Mesenteric fat pad (tissue), 1 donor: ENCODE data around the gene RBMX. TPM values are rescaled to one million over a fixed set of nuclear protein-coding genes. Genes with fewer than 3 reads are reported as not detected.

Experiments used
- DNase-seq: peaks from one replicate; pipeline ENCODE4 v3.0.0-alpha.2; 2020; ENCODE audit warnings: low spot score
- total RNA-seq: library from RNA; stranded (reverse); fragmentation: NEBNext Ultra II Directional; extraction: Animal tissue kit (Norgen Biotek cat#: 25700); gene quantifications from one replicate; pipeline ENCODE4 v1.2.1, GENCODE V29; 2021
- donor health status: DM: yes; HTN: yes; CAD: no.

The RBMX gene
- total RNA-seq, 1 donor from 2014 or later: 105 TPM

DNA sequence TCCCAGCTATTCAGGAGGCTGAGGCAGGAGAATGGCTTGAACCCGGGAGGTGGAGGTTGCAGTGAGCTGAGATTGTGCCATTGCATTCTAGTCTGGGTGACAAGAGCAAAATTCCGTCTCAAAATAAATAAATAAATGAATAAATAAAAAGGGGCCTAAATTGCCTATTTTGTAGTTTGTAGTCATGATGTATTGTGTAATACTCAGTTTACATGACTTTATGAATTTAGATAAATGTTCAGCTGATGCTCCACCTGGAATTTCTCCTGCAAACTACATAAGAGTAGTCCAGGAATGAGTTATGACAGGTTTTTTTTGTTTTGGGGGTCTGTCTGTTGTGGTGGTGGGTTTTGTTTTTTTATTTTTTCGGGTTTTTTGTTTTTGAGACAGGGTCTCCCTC lies 31.1 kb downstream of the RBMX start:
- DNase-seq: no peak

DNA sequence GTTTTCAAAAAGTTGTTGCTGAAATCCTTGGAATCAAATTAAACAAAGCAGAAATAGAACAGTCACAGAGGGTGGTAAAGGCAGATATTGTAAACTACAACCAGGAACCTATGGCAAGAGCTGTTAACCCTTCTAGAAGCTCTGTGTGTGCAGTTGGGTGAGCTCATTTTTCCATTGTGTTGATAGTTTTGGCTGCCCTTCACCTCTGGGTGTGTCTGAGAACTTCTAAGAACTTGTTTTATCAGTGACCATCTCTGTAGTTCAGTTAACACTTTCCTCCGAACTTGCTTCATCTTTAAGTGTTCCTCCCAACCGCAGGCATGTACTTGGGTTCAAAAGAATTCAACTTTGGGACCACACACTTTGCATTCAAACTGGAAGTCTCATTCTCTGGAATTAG lies 32.7 kb downstream of the RBMX start:
- no peak for DNase-seq

DNA sequence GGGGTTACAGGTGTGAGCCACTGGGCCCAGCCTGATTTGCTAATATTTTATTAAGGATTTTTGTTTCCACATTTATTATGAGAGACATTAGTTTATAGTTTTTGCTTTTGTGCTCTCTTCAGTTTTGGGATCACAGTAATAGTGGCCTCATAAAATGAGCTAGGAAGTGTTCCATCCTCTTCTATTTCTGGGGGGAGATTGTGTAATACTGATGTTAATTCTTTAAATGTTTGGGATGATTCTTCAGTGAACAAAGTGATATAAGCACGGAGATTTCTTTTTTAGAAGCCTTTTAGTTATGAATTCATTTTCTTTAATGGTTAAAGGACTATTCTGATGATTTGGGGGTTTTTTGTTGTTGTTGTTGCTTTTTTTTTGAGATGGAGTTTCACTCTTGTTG lies 41.3 kb downstream of the RBMX start:
- no peak for DNase-seq

- DNase-seq: no peak
Measured at GRCh38 chrX:136835761-136836160, 44.8 kb downstream of the RBMX start.

DNA sequence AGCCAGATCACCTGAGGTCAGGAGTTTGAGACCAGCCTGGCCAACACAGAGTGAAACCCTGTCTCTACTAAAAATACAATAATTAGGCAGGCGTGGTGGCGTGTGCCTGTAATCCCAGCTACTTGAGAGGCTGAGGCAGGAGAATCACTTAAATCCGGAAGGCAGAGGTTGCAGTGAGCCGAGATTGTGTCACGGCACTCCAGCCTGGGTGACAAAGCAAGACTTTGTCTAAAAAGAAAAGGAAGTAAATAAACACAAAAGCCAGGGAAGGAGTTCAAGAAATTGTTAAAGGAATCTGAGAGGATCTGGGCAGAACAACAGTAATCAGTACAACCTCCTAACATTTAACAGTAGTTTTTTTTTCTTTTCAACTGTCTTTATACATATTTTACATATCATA lies 51.1 kb downstream of the RBMX start:
- DNase-seq: no peak

DNA sequence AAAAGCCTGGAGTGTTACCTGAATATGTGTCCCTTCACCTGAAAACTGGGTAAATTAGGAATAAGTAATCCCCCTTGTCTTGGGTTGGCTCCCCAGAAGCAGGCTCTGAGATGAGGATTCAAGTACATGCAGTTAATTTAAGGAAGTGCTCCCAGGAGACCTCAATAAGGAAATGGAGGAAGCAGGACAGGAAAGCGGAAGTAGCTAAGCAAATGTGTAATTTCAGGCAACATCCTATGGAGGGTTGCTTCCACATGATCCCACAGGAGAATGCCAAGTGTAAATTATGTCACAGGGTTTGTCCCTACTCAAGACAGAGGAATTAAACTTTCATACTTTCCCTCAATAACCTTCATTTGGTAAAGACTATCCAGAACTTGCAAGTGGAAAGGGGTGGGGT lies 51.7 kb downstream of the RBMX start:
- no peak for DNase-seq

- no peak for DNase-seq
Measured at GRCh38 chrX:136827026-136827425, 53.5 kb downstream of the RBMX start.

GRCh38 chrX:136825771-136826170 lies 54.8 kb downstream of the RBMX start:
- no peak for DNase-seq

Other genes with a start within 250 kb of the RBMX start
- gene CD40LG, start 232.6 kb downstream of the RBMX start, total RNA-seq: not detected
- gene ARHGEF6, start 99.8 kb downstream of the RBMX start, total RNA-seq: 84.1 TPM
- not detected for gene GPR101, start 153.3 kb upstream of the RBMX start, total RNA-seq